Lower lobe of right lung (tissue), 2 donors: ENCODE measurements around the gene CCNB1IP1. TPM values are rescaled to one million over a fixed set of nuclear protein-coding genes. Genes with fewer than 3 reads are reported as not detected.
"Not testable (repeated sequence)": the region's sequence is repeated elsewhere in the genome, so short reads cannot be mapped to it uniquely, and the experiment has no call there.

ENCODE experiments used
- ATAC-seq, 2 donors: fragments of 200-7000 bp; cut with Tn5 transposase; one replicate each; pipeline ENCODE4 v1.9.1; 2020 to 2022; ENCODE audit warnings: mild to moderate bottlenecking in 2 of 2, moderate library complexity in 2 of 2
- DNase-seq: peaks from one replicate; pipeline ENCODE4 v3.0.0-alpha.2; 2020
- H3K27ac ChIP-seq: fragments of 200-600 bp; one replicate; pipeline ENCODE4 v1.8.0; 2022
- H3K27me3 ChIP-seq: fragments of 200-600 bp; one replicate; pipeline ENCODE4 v1.8.0; 2022; ENCODE audit warnings: low read depth
- H3K36me3 ChIP-seq: fragments of 200-600 bp; one replicate; pipeline ENCODE4 v1.8.0; 2022; ENCODE audit warnings: mild to moderate bottlenecking
- H3K4me1 ChIP-seq: fragments of 200-600 bp; one replicate; pipeline ENCODE4 v1.8.0; 2022
- H3K4me3 ChIP-seq: fragments of 200-600 bp; one replicate; pipeline ENCODE4 v1.8.0; 2022; ENCODE audit warnings: mild to moderate bottlenecking
- H3K9me3 ChIP-seq: fragments of 200-600 bp; one replicate; pipeline ENCODE4 v1.8.0; 2022
- CTCF ChIP-seq: fragments of 200-600 bp; IDR thresholded peaks from one replicate; pipeline ENCODE4 v1.8.0; 2022; ENCODE audit warnings: antibody characterized with exemption, mild to moderate bottlenecking
- intact Hi-C: fragments of 100-400 bp; cut with DNase I; formaldehyde crosslinking; loops from one replicate; pipeline ENCODE4 v1.11.0; 2022
- total RNA-seq: library from RNA; stranded (reverse); fragmentation: NEBNext Ultra II Directional; extraction: Animal tissue kit (Norgen Biotek cat#: 25700); gene quantifications from one replicate; pipeline ENCODE4 v1.2.1, GENCODE V29; 2021
- donor health status: DM: no; HTN: yes; CAD: no; lungs with severe emphysema.

CCNB1IP1 gene
- total RNA-seq, 1 donor from 2014 or later, result 36.9 TPM

GRCh38 chr14:20343862-20344220 is 10.8 kb upstream of the CCNB1IP1 start:
- intact Hi-C loops, result no loop called here
- no peak for DNase-seq

GRCh38 chr14:20343092-20343861 is 10.2 kb upstream of the CCNB1IP1 start, which contains the start of gene PARP2:
PARP2 (plus strand) TSS chr14:20343635; CDS start chr14:20343642, 7 bp downstream.
- ATAC-seq (peak; percentile 97 to 98), DNase-seq (peak; percentile 98)
- peak within 1 kb of the TSS; percentile 60 for H3K4me3 ChIP-seq
- intact Hi-C loops, result no loop called here
- peaks cover 11% of the 10 kb centered on the region for H3K4me1 ChIP-seq
- H3K27ac ChIP-seq, result peak within 1 kb of the TSS; percentile 94
- H3K9me3 ChIP-seq, result no peaks in the 10 kb centered on the region
- TF ChIP-seq CTCF, result no peak
- H3K36me3 ChIP-seq, result peaks cover 32% of the 10 kb centered on the region
- no peaks in the 10 kb centered on the region for H3K27me3 ChIP-seq

More at GRCh38 chr14:20343862-20344220, 10.8 kb upstream of the CCNB1IP1 start:
- peak overlapping the region; percentile 94 for H3K27ac ChIP-seq
- peaks cover 11% of the 10 kb centered on the region for H3K4me1 ChIP-seq
- no peaks in the 10 kb centered on the region for H3K9me3 ChIP-seq
- no peak for ATAC-seq
- H3K36me3 ChIP-seq, result peaks cover 36% of the 10 kb centered on the region
- no peak for TF ChIP-seq CTCF
- H3K4me3 ChIP-seq, result peak overlapping the region; percentile 60
- H3K27me3 ChIP-seq, result no peaks in the 10 kb centered on the region

GRCh38 chr14:20341646-20342045 is 8.6 kb upstream of the CCNB1IP1 start:
- intact Hi-C loops, result no loop called here
- H3K36me3 ChIP-seq, result peaks cover 18% of the 10 kb centered on the region
- peaks cover 11% of the 10 kb centered on the region for H3K4me1 ChIP-seq
- DNase-seq, result no peak
- H3K27me3 ChIP-seq, result no peaks in the 10 kb centered on the region
- H3K9me3 ChIP-seq, result no peaks in the 10 kb centered on the region
- H3K4me3 ChIP-seq, result peak overlapping the region; percentile 60
- ATAC-seq, result no peak
- H3K27ac ChIP-seq, result peak overlapping the region; percentile 94
- no peak for TF ChIP-seq CTCF

- intact Hi-C loops, DNase-seq, H3K9me3 ChIP-seq, ATAC-seq, H3K4me3 ChIP-seq, H3K27ac ChIP-seq, H3K27me3 ChIP-seq: not testable (repeated sequence)
- Histone ChIP-seq H3K4me1 (peaks cover 11% of the 10 kb centered on the region), H3K36me3 (peaks cover 12% of the 10 kb centered on the region)
Observed at GRCh38 chr14:20341032-20341431, 8.0 kb upstream of the CCNB1IP1 start.

- intact Hi-C loops, result no loop called here
- no peak overlapping the region for H3K27ac ChIP-seq
Observed at GRCh38 chr14:20334017-20334416, 938 bp upstream of the CCNB1IP1 start.

More at GRCh38 chr14:20334017-20334416, 938 bp upstream of the CCNB1IP1 start:
- H3K4me3 ChIP-seq, result no peak overlapping the region
- no peak for ATAC-seq
- no peak for TF ChIP-seq CTCF
- no peaks in the 10 kb centered on the region for H3K27me3 ChIP-seq
- no peak for DNase-seq
- peaks cover 20% of the 10 kb centered on the region for H3K4me1 ChIP-seq
- no peaks in the 10 kb centered on the region for H3K9me3 ChIP-seq
- no peaks in the 10 kb centered on the region for H3K36me3 ChIP-seq
